ENCODE results near the gene SLC6A4.

- TF ChIP-seq, protein P1, sequence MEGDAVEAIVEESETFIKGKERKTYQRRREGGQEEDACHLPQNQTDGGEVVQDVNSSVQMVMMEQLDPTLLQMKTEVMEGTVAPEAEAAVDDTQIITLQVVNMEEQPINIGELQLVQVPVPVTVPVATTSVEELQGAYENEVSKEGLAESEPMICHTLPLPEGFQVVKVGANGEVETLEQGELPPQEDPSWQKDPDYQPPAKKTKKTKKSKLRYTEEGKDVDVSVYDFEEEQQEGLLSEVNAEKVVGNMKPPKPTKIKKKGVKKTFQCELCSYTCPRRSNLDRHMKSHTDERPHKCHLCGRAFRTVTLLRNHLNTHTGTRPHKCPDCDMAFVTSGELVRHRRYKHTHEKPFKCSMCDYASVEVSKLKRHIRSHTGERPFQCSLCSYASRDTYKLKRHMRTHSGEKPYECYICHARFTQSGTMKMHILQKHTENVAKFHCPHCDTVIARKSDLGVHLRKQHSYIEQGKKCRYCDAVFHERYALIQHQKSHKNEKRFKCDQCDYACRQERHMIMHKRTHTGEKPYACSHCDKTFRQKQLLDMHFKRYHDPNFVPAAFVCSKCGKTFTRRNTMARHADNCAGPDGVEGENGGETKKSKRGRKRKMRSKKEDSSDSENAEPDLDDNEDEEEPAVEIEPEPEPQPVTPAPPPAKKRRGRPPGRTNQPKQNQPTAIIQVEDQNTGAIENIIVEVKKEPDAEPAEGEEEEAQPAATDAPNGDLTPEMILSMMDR (IDR thresholded peaks at IDR 0.05; ENCODE audit: extremely low read depth in 1 of 2, insufficient read depth in 1 of 2, low read depth in 1 of 2, low read length in 2 of 2), result no peak
- TF ChIP-seq FOS (IDR thresholded peaks at IDR 0.05; ENCODE audit: borderline replicate concordance, insufficient read depth, low read length) (no peak), POLR2AphosphoS5 (IDR thresholded peaks at IDR 0.05; ENCODE audit: insufficient read depth, low read depth, low read length) (no peak), EZH2 (IDR thresholded peaks at IDR 0.05; ENCODE audit: borderline replicate concordance, low read depth, low read length, severe bottlenecking) (no peak), JUN (IDR thresholded peaks at IDR 0.05; ENCODE audit: borderline replicate concordance, insufficient read depth, insufficient read length, low read depth) (no peak), POLR2A (IDR thresholded peaks at IDR 0.05; ENCODE audit: low read depth, low read length) (no peak), MYC (IDR thresholded peaks at IDR 0.05; ENCODE audit: low read depth, low read length) (no peak)
- TF ChIP-seq, protein P2, sequence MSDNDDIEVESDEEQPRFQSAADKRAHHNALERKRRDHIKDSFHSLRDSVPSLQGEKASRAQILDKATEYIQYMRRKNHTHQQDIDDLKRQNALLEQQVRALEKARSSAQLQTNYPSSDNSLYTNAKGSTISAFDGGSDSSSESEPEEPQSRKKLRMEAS (IDR thresholded peaks at IDR 0.05; ENCODE audit: insufficient read depth, insufficient read length), result no peak
Observed at GRCh38 chr17:30200106-30200505, 35.4 kb downstream of the SLC6A4 start.
